OCI-LY1 (cell line): ENCODE data around the gene NELFA.

ENCODE experiments used
- EZH2 ChIP-seq: fragments of 200-600 bp; sonication (generic), shearing (Covaris generic); IDR thresholded peaks from 2 replicates; pipeline ENCODE4 v1.8.0; 2017; ENCODE audit warnings: borderline replicate concordance, mixed run types, mild to moderate bottlenecking, antibody characterized with exemption, low read length, moderate library complexity, mixed read lengths
- TF ChIP-seq, protein P1 (sequence below): fragments of 200-600 bp; sonication (generic), shearing (Covaris generic); IDR thresholded peaks from 2 replicates; pipeline ENCODE4 v1.5.1; 2017; ENCODE audit warnings: mild to moderate bottlenecking, antibody characterized with exemption, low read length, moderate library complexity, mixed read lengths

DNA sequence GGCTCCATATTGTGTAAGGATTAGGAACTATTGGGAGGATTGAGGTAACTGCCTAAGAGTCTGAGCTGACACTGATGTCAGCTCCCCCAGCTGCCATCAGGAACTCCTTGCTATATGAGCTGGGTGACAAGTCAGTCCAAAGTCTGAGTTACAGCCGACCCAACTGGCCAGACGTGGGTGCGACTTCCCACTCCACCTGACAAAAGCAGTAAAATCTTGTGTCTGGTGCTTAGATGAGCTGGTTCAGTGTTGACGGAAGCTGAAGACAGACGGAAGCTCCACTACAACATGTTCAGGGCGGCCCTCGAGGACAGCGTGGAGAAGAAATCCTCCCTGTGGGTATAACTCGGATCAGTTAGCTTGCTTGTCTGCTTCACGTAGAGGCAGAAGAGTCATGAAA is 27.6 kb upstream of the NELFA start:
- TF ChIP-seq, protein P1, sequence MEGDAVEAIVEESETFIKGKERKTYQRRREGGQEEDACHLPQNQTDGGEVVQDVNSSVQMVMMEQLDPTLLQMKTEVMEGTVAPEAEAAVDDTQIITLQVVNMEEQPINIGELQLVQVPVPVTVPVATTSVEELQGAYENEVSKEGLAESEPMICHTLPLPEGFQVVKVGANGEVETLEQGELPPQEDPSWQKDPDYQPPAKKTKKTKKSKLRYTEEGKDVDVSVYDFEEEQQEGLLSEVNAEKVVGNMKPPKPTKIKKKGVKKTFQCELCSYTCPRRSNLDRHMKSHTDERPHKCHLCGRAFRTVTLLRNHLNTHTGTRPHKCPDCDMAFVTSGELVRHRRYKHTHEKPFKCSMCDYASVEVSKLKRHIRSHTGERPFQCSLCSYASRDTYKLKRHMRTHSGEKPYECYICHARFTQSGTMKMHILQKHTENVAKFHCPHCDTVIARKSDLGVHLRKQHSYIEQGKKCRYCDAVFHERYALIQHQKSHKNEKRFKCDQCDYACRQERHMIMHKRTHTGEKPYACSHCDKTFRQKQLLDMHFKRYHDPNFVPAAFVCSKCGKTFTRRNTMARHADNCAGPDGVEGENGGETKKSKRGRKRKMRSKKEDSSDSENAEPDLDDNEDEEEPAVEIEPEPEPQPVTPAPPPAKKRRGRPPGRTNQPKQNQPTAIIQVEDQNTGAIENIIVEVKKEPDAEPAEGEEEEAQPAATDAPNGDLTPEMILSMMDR: no peak
- TF ChIP-seq EZH2: no peak
